Transverse colon (tissue), 4 donors: ENCODE results near the gene TRIM14.

Experiments
- EP300 ChIP-seq: sonication (generic); formaldehyde crosslinking; IDR thresholded peaks from one replicate; pipeline ENCODE4 v1.6.1; 2017; ENCODE audit warnings: antibody characterized with exemption, low read depth
- POLR2A ChIP-seq: fragments of 450-650 bp; IDR thresholded peaks from one replicate; pipeline ENCODE4 v1.6.1; 2016; ENCODE audit warnings: antibody characterized with exemption, mild to moderate bottlenecking, moderate library complexity
- POLR2AphosphoS5 ChIP-seq, 3 donors: sonication (generic); formaldehyde crosslinking; IDR thresholded peaks; one replicate each; pipeline ENCODE4 v1.6.1; 2016; ENCODE audit warnings: antibody characterized with exemption in 3 of 3
- TF ChIP-seq, protein P1 (sequence below), 5 experiments: fragments of 200-600 bp in 3 of 5; fragments of 450-650 bp in 2 of 5; sonication (generic) in 3 of 5; IDR thresholded peaks; 1 replicate in 2 of 5; 2 replicates in 3 of 5; pipeline ENCODE4 v1.5.1; 2016 to 2017; ENCODE audit warnings: antibody characterized with exemption in 5 of 5, inconsistent platforms in 3 of 5, mild to moderate bottlenecking in 2 of 5, moderate library complexity in 1 of 5

- TF ChIP-seq EP300 (no peak), POLR2A (no peak), POLR2AphosphoS5 (IDR thresholded peaks at IDR 0.05) (peak in 1 of 3 donors; percentile 28)
- TF ChIP-seq, protein P1, sequence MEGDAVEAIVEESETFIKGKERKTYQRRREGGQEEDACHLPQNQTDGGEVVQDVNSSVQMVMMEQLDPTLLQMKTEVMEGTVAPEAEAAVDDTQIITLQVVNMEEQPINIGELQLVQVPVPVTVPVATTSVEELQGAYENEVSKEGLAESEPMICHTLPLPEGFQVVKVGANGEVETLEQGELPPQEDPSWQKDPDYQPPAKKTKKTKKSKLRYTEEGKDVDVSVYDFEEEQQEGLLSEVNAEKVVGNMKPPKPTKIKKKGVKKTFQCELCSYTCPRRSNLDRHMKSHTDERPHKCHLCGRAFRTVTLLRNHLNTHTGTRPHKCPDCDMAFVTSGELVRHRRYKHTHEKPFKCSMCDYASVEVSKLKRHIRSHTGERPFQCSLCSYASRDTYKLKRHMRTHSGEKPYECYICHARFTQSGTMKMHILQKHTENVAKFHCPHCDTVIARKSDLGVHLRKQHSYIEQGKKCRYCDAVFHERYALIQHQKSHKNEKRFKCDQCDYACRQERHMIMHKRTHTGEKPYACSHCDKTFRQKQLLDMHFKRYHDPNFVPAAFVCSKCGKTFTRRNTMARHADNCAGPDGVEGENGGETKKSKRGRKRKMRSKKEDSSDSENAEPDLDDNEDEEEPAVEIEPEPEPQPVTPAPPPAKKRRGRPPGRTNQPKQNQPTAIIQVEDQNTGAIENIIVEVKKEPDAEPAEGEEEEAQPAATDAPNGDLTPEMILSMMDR (IDR thresholded peaks at IDR 0.05): no peak
Measured at GRCh38 chr9:98069551-98069950, 49.5 kb downstream of the TRIM14 start.
